ENCODE measurements around the gene APP. TPM values are rescaled to one million over a fixed set of nuclear protein-coding genes. Genes with fewer than 3 reads are reported as not detected.
A peak's percentile ranks its signal among the peaks of the same experiment; 100 is the strongest.

The APP gene
- total and polyA plus RNA-seq, 10 of the 15 experiments (the other 5 are each of a cell fraction or from before 2014, with no cell fraction given): 8.8 to 94.9 (median 51.0) TPM

GRCh38 chr21:25895565-25896205, 274.9 kb downstream of the APP start:
- no peak overlapping the region for H3K4me2 ChIP-seq (ENCODE audit: control insufficient read depth, insufficient read depth)
- BruUV-seq (replicated peaks): no TSS peak
- H3K4me1 ChIP-seq (ENCODE audit: control insufficient read depth, insufficient read depth, low read length): no peaks in the 10 kb centered on the region
- TF ChIP-seq PBX3 (IDR thresholded peaks at IDR 0.05; ENCODE audit: insufficient replicate concordance, low read depth, low read length): peak; percentile 79
- TF ChIP-seq POU2F2 (IDR thresholded peaks at IDR 0.05; ENCODE audit: borderline replicate concordance, low read depth, low read length): peak; percentile 87; the same call in 1 of the 3 replicates
- TF ChIP-seq SMC3 (IDR thresholded peaks at IDR 0.05; ENCODE audit: borderline replicate concordance, low read length): peak; percentile 33; the same call in 1 of the 2 replicates
- peak; percentile 89 for TF ChIP-seq PKNOX1 (IDR thresholded peaks at IDR 0.05)
- peak; percentile 77 for TF ChIP-seq RAD21 (IDR thresholded peaks at IDR 0.05; ENCODE audit: insufficient read depth, low read depth, low read length)
- TF ChIP-seq RAD51 (IDR thresholded peaks at IDR 0.05): no peak
- peak; percentile 26 to 43 (median 42); a peak in 4 of 6 replicates for TF ChIP-seq CTCF (IDR thresholded peaks at IDR 0.05 in 2 of 3, conservative IDR thresholded peaks at IDR 0.05 in 1 of 3; ENCODE audit: control insufficient read depth in 2 of 3, extremely low read depth in 1 of 3, insufficient read depth in 1 of 3, low read depth in 3 of 3, low read length in 3 of 3)
- TF ChIP-seq ZZZ3 (IDR thresholded peaks at IDR 0.05; ENCODE audit: control insufficient read depth, insufficient read length, low read depth): no peak
- no peak for TF ChIP-seq TARDBP (IDR thresholded peaks at IDR 0.05; ENCODE audit: borderline replicate concordance)
- 0 out of 2 replicates have a peak, but pooled peaks have one; percentile 46 for TF ChIP-seq YY1 (IDR thresholded peaks at IDR 0.05; ENCODE audit: low read depth, low read length)
- ChIA-PET POLR2A (no interaction called here), SMC1A (ENCODE audit: uncharacterized antibody, unreplicated experiment) (interaction anchor here (0.6 to 0.9 kb wide), 3 partner anchors 17 to 278 kb away, joined by 3 read pairs; no protein-coding TSS in a partner anchor), CTCF (interaction anchor here (0.6 to 2.2 kb wide), 9 partner anchors 10 to 511 kb away, joined by 3 to 25 read pairs (median 3); partner anchors contain the start of gene APP), RAD21 (ENCODE audit: unreplicated experiment) (interaction anchor here (1.6 kb wide), 1 partner anchor 273 kb away, joined by 6 read pairs; no protein-coding TSS in a partner anchor)
- ATAC-seq (peak; percentile 73), FAIRE-seq (no peak), DNase-seq (ENCODE audit: low read depth, low spot score) (no peak)
- WGBS (ENCODE audit: insufficient coverage, insufficient replicate concordance, low lambda C conversion rate, missing lambda C conversion rate): 13% methylated on average over 6 of the region's 6 CpGs
- H4K20me1 ChIP-seq (ENCODE audit: control insufficient read depth, insufficient read depth): no peaks in the 10 kb centered on the region
- no peak overlapping the region for H3K4me3 ChIP-seq
- H2AFZ ChIP-seq (ENCODE audit: control insufficient read depth, low read depth, low read length): no peak overlapping the region
- intact Hi-C loops (cut with micrococcal nuclease; ENCODE audit: unreplicated experiment): loop anchor here (5.0 kb wide), 2 partner anchors 272 to 822 kb away; no protein-coding TSS in a partner anchor
- no peaks in the 10 kb centered on the region for H3K79me2 ChIP-seq (ENCODE audit: control insufficient read depth, insufficient read depth, low read length)
- H3K9me3 ChIP-seq (replicated peaks; ENCODE audit: control insufficient read depth, insufficient read depth, low read length): no peaks in the 10 kb centered on the region
- in situ Hi-C loops (cut with MboI): no loop called here
- no peak overlapping the region for H3K27ac ChIP-seq (ENCODE audit: control insufficient read depth, insufficient read depth)
- no peak overlapping the region for H3K9ac ChIP-seq (ENCODE audit: control insufficient read depth, insufficient read depth, low read length)
- no peaks in the 10 kb centered on the region for H3K27me3 ChIP-seq (replicated peaks in 1 of 2; ENCODE audit: control insufficient read depth in 2 of 2, insufficient read depth in 2 of 2, low read length in 1 of 2)
- no peaks in the 10 kb centered on the region for H3K36me3 ChIP-seq (ENCODE audit: control insufficient read depth in 2 of 2, insufficient read depth in 2 of 2, low read length in 1 of 2)

Measured in GM12878 (cell line).